Caco-2 (cell line): ENCODE data around the gene CLDN6. TPM values are rescaled to one million over a fixed set of nuclear protein-coding genes. Genes with fewer than 3 reads are reported as not detected.

Source experiments
- BruUV-seq: library from RNA; stranded (reverse); fragments of 400-500 nt; replicated peaks from 2 replicates; lab custom pipeline; 2021; lab: Mats Ljungman, UMichigan
- CTCF ChIA-PET: fragments of 300-600 bp; sonication (Branson Sonifier 250); formaldehyde crosslinking; loops from one replicate; lab custom pipeline; 2022; ENCODE audit warnings: antibody characterized with exemption; lab: Charles Lee
- POLR2A ChIA-PET: fragments of 300-600 bp; sonication (Branson Sonifier 250); formaldehyde crosslinking; loops from one replicate; lab custom pipeline; 2022; ENCODE audit warnings: antibody characterized with exemption; lab: Charles Lee
- DNase-seq, 2 experiments: peaks; one replicate each; pipeline versions ENCODE4 v3.0.0 to v3.0.0-alpha.2; 2020 to 2022
- H3K27me3 ChIP-seq: replicated peaks from 2 replicates; pipeline ENCODE4 v1.6.0; 2011; ENCODE audit warnings: low read length; ENCODE audit not compliant: control insufficient read depth, insufficient read depth
- H3K36me3 ChIP-seq: 2 replicates; pipeline ENCODE4 v1.5.1; 2011; ENCODE audit warnings: low read length; ENCODE audit not compliant: control insufficient read depth, insufficient read depth
- H3K4me1 ChIP-seq: fragments of 250-450 bp; sonication (Bioruptor Pico); 2 replicates; pipeline ENCODE4 v1.5.1; 2020; ENCODE audit warnings: mild to moderate bottlenecking
- H3K4me3 ChIP-seq: 2 replicates; pipeline ENCODE4 v1.5.1; 2011; ENCODE audit warnings: low read depth, mild to moderate bottlenecking, control low read depth, low read length
- H3K9me3 ChIP-seq: fragments of 250-450 bp; sonication (Bioruptor Pico); 2 replicates; pipeline ENCODE4 v1.5.1; 2020; ENCODE audit warnings: mild to moderate bottlenecking, moderate library complexity
- H3K27ac Mint-ChIP-seq: one replicate; pipeline ENCODE4 v1.8.0; 2022; ENCODE audit warnings: mixed read lengths; ENCODE audit not compliant: unreplicated experiment
- H3K27me3 Mint-ChIP-seq: one replicate; pipeline ENCODE4 v1.8.0; 2022; ENCODE audit warnings: mixed read lengths; ENCODE audit not compliant: insufficient read depth, unreplicated experiment
- H3K36me3 Mint-ChIP-seq: one replicate; pipeline ENCODE4 v1.8.0; 2022; ENCODE audit warnings: mild to moderate bottlenecking, mixed read lengths; ENCODE audit not compliant: insufficient read depth, unreplicated experiment
- H3K4me1 Mint-ChIP-seq: one replicate; pipeline ENCODE4 v1.8.0; 2022; ENCODE audit warnings: low read depth, mixed read lengths; ENCODE audit not compliant: unreplicated experiment
- H3K4me3 Mint-ChIP-seq: one replicate; pipeline ENCODE4 v1.8.0; 2022; ENCODE audit warnings: mild to moderate bottlenecking, moderate library complexity, mixed read lengths; ENCODE audit not compliant: unreplicated experiment
- H3K9me3 Mint-ChIP-seq: one replicate; pipeline ENCODE4 v1.8.0; 2022; ENCODE audit warnings: mixed read lengths; ENCODE audit not compliant: unreplicated experiment
- intact Hi-C: fragments of 100-400 bp; cut with micrococcal nuclease; formaldehyde crosslinking; loops from one replicate; pipeline ENCODE4 v1.10.0; 2022; ENCODE audit not compliant: unreplicated experiment
- total RNA-seq: library from RNA; stranded (reverse); gene quantifications from 2 replicates; pipeline ENCODE4 v1.2.3, GENCODE V29; 2022
- TF ChIP-seq, protein P1 (sequence below), 2 experiments: fragments of 200-600 bp in 1 of 2; IDR thresholded peaks; 1 replicate in 1 of 2; 2 replicates in 1 of 2; pipeline versions ENCODE4 v1.5.1 to v1.8.0; 2011 to 2022; ENCODE audit warnings: antibody characterized with exemption in 1 of 2, control low read depth in 1 of 2, inconsistent platforms in 1 of 2, low read depth in 1 of 2, low read length in 1 of 2, mild to moderate bottlenecking in 1 of 2, moderate library complexity in 1 of 2; ENCODE audit not compliant: insufficient read depth in 1 of 2, severe bottlenecking in 1 of 2, unreplicated experiment in 1 of 2

CLDN6 gene
- total RNA-seq, 1 experiment from 2014 or later = 9.0 TPM

DNA sequence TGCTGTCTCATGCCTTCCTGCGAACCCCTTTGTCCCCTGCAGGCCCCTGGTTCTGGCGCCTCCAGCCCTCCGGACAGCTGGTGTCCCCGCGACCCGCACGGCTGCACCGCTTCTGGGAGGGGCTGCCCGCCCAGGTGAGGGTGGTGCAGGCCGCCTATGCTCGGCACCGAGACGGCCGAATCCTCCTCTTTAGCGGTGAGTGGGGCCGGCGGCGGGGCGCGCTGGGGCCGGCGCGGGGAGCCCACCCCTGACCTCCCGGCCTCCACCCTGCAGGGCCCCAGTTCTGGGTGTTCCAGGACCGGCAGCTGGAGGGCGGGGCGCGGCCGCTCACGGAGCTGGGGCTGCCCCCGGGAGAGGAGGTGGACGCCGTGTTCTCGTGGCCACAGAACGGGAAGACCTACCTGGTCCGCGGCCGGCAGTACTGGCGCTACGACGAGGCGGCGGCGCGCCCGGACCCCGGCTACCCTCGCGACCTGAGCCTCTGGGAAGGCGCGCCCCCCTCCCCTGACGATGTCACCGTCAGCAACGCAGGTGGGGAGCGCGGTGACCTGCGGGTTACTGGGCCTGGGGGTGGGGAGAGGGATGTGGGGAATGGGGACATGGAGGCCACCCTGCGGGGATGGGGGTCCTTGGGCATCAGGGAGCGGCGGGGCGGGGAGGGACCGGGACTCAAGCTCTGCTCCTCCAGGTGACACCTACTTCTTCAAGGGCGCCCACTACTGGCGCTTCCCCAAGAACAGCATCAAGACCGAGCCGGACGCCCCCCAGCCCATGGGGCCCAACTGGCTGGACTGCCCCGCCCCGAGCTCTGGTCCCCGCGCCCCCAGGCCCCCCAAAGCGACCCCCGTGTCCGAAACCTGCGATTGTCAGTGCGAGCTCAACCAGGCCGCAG is 40.4 kb upstream of the CLDN6 start:
- CTCF ChIA-PET = interaction anchor here (0.6 to 2.7 kb wide), 17 partner anchors 11 to 101 kb away, joined by 3 to 44 read pairs (median 6); partner anchors contain the start of genes MMP25, TNFRSF12A, ZNF205 and ZNF213
- peak overlapping the region; percentile 81 for H3K4me3 Mint-ChIP-seq
- no peak overlapping the region for H3K27ac Mint-ChIP-seq
- H3K27me3 Mint-ChIP-seq = no peaks in the 10 kb centered on the region
- BruUV-seq = no TSS peak
- H3K36me3 ChIP-seq = no peaks in the 10 kb centered on the region
- H3K27me3 ChIP-seq = no peaks in the 10 kb centered on the region
- intact Hi-C loops = loop anchor here (1.0 to 2.0 kb wide), 3 partner anchors 48 to 71 kb away; no protein-coding TSS in a partner anchor
- H3K4me3 ChIP-seq = peak overlapping the region; percentile 91
- TF ChIP-seq, protein P1, sequence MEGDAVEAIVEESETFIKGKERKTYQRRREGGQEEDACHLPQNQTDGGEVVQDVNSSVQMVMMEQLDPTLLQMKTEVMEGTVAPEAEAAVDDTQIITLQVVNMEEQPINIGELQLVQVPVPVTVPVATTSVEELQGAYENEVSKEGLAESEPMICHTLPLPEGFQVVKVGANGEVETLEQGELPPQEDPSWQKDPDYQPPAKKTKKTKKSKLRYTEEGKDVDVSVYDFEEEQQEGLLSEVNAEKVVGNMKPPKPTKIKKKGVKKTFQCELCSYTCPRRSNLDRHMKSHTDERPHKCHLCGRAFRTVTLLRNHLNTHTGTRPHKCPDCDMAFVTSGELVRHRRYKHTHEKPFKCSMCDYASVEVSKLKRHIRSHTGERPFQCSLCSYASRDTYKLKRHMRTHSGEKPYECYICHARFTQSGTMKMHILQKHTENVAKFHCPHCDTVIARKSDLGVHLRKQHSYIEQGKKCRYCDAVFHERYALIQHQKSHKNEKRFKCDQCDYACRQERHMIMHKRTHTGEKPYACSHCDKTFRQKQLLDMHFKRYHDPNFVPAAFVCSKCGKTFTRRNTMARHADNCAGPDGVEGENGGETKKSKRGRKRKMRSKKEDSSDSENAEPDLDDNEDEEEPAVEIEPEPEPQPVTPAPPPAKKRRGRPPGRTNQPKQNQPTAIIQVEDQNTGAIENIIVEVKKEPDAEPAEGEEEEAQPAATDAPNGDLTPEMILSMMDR (IDR thresholded peaks at IDR 0.05; ENCODE audit: insufficient read depth in 1 of 2, low read depth in 1 of 2, low read length in 1 of 2, severe bottlenecking in 1 of 2, unreplicated experiment in 1 of 2) = no peak
- DNase-seq = peak in 1 of 2 experiments; percentile 33
- H3K9me3 Mint-ChIP-seq = no peaks in the 10 kb centered on the region
- POLR2A ChIA-PET = interaction anchor here (0.5 to 0.9 kb wide), 3 partner anchors 37 to 71 kb away, joined by 3 to 6 read pairs (median 3); no protein-coding TSS in a partner anchor
- peaks cover 13% of the 10 kb centered on the region for H3K4me1 ChIP-seq
- no peaks in the 10 kb centered on the region for H3K36me3 Mint-ChIP-seq
- H3K4me1 Mint-ChIP-seq = no peaks in the 10 kb centered on the region
- no peaks in the 10 kb centered on the region for H3K9me3 ChIP-seq

DNA sequence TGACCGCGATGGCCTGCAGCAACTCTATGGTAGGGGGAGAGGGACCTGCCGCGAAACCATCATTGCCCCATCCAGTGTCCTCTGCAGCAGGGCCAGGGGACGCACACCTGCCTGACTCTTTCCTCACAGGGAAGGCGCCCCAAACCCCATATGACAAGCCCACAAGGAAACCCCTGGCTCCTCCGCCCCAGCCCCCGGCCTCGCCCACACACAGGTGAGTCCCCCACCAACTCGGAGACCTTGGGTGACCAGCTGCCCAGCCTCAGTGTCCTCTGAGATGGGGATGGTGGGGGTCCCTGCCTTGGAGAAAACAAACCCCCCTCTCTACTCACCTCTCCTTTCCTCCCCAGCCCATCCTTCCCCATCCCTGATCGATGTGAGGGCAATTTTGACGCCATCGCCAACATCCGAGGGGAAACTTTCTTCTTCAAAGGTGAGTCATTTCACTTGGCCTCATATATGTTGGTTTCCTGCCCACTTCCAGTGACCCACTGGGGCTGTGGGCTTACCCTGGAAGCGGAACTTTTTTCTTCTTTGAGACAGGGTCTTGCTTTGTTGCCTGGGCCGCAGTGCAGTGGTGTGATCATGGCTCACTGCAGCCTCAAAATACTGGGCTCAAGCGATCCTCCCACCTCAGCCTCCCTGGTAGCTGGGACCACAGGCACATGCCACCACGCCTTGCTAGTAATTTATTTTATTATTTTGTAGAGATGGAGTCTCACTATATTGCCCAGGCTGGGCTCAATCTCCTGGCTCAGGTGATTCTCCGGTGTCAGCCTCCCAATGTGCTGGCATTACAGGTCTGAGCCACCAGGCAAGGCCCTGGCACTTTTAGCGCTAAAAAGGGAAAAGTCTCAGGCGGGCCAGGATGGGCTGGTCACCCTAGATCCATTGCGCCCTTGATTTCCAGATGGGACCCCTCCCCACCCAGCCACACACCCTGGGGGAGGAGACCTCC is 39.5 kb upstream of the CLDN6 start:
- TF ChIP-seq, protein P1 (IDR thresholded peaks at IDR 0.05; ENCODE audit: insufficient read depth in 1 of 2, low read depth in 1 of 2, low read length in 1 of 2, severe bottlenecking in 1 of 2, unreplicated experiment in 1 of 2) = no peak
- POLR2A ChIA-PET = interaction anchor here (0.9 kb wide), 1 partner anchor 72 kb away, joined by 3 read pairs; no protein-coding TSS in a partner anchor
- Histone ChIP-seq H3K4me3 (no peak overlapping the region), H3K27me3 (no peaks in the 10 kb centered on the region), H3K36me3 (no peaks in the 10 kb centered on the region), H3K9me3 (no peaks in the 10 kb centered on the region), H3K4me1 (peaks cover 13% of the 10 kb centered on the region)
- no peak overlapping the region for H3K4me3 Mint-ChIP-seq
- no peaks in the 10 kb centered on the region for H3K27me3 Mint-ChIP-seq
- CTCF ChIA-PET = interaction anchor here (1.1 to 2.7 kb wide), 7 partner anchors 10 to 77 kb away, joined by 3 to 44 read pairs (median 11); partner anchors contain the start of genes MMP25, ZNF213 and ZSCAN10
- BruUV-seq = TSS peak; percentile 18
- H3K36me3 Mint-ChIP-seq = no peaks in the 10 kb centered on the region
- H3K4me1 Mint-ChIP-seq = no peaks in the 10 kb centered on the region
- H3K9me3 Mint-ChIP-seq = no peaks in the 10 kb centered on the region
- H3K27ac Mint-ChIP-seq = no peak overlapping the region
- intact Hi-C loops = loop anchor here (2.0 kb wide), 1 partner anchor 49 kb away; no protein-coding TSS in a partner anchor
- no peak for DNase-seq
